HCT116 (cell line): ENCODE data around the gene NPR3. TPM values are rescaled to one million over a fixed set of nuclear protein-coding genes. Genes with fewer than 3 reads are reported as not detected.

Source experiments
- ATAC-seq: fragments of 200-7000 bp; cut with Tn5 transposase; 2 replicates; pipeline ENCODE4 v1.9.1; 2020; ENCODE audit warnings: mild to moderate bottlenecking, moderate library complexity
- BruUV-seq: library from RNA; stranded (reverse); fragments of 400-500 nt; replicated peaks from 2 replicates; lab custom pipeline; 2021; lab: Mats Ljungman, UMichigan
- CTCF ChIA-PET: fragments of 300-600 bp; sonication (Branson Sonifier 250); formaldehyde crosslinking; loops from one replicate; lab custom pipeline; 2021; ENCODE audit warnings: antibody characterized with exemption; lab: Charles Lee
- POLR2A ChIA-PET: fragments of 300-600, 350-600 bp; sonication (Branson Sonifier 250); formaldehyde crosslinking; loops from one replicate; lab custom pipeline; 2021; ENCODE audit warnings: antibody characterized with exemption; lab: Charles Lee
- RAD21 ChIA-PET, 2 experiments: fragments of 300-600 bp; sonication (Branson Sonifier 250); formaldehyde crosslinking; loops; one replicate each; lab custom pipeline; 2023; ENCODE audit warnings: low total read pairs in 2 of 2; ENCODE audit not compliant: uncharacterized antibody in 2 of 2, unreplicated experiment in 2 of 2, low non-redundant PET in 1 of 2; lab: Charles Lee
- DNase-seq: peaks from one replicate; pipeline ENCODE4 v3.0.0-alpha.2; 2010; ENCODE audit warnings: low read depth, low spot score
- H2AFZ ChIP-seq: fragments of 200-600 bp; shearing (Covaris generic), sonication (generic); 2 replicates; pipeline ENCODE4 v1.6.1; 2017; ENCODE audit warnings: low read depth, mixed run types, mixed read lengths, antibody characterized with exemption, low read length; ENCODE audit not compliant: poor library complexity, severe bottlenecking
- H3K27ac ChIP-seq: 2 replicates; pipeline ENCODE4 v1.5.1; 2012; ENCODE audit warnings: low read depth, low read length
- H3K27me3 ChIP-seq: fragments of 200-600 bp; sonication (generic); 2 replicates; pipeline ENCODE4 v1.6.1; 2016; ENCODE audit warnings: mixed run types, low read length, mixed read lengths; ENCODE audit not compliant: insufficient read depth
- H3K36me3 ChIP-seq, 2 experiments: fragments of 200-500 bp in 1 of 2; fragments of 200-600 bp in 1 of 2; sonication (Bioruptor generic) in 1 of 2; sonication (generic) in 1 of 2; 2 replicates each; pipeline versions ENCODE4 v1.5.1 to v1.6.1; 2014 to 2016; ENCODE audit warnings: low read length in 2 of 2, inconsistent platforms in 1 of 2, mixed read lengths in 1 of 2, mixed run types in 1 of 2; ENCODE audit not compliant: insufficient read depth in 2 of 2, control insufficient read depth in 1 of 2
- H3K4me1 ChIP-seq, 2 experiments: fragments of 200-600 bp in 1 of 2; sonication (generic) in 1 of 2; 2 replicates each; pipeline versions ENCODE4 v1.5.1 to v1.6.1; 2012 to 2017; ENCODE audit warnings: low read length in 2 of 2, inconsistent platforms in 1 of 2, mild to moderate bottlenecking in 1 of 2, mixed read lengths in 1 of 2, mixed run types in 1 of 2, moderate library complexity in 1 of 2; ENCODE audit not compliant: insufficient read depth in 2 of 2, control insufficient read depth in 1 of 2
- H3K4me2 ChIP-seq: fragments of 200-600 bp; sonication (generic); 2 replicates; pipeline ENCODE4 v1.6.1; 2017; ENCODE audit warnings: mixed run types, low read length, mixed read lengths
- H3K4me3 ChIP-seq, 2 experiments: fragments of 200-600 bp in 1 of 2; sonication (generic) in 1 of 2; replicated peaks in 1 of 2; 2 replicates each; pipeline ENCODE4 v1.5.1; 2011 to 2016; ENCODE audit warnings: low read length in 2 of 2, control low read depth in 1 of 2, low read depth in 1 of 2, mild to moderate bottlenecking in 1 of 2, mixed read lengths in 1 of 2, mixed run types in 1 of 2
- H3K79me2 ChIP-seq: fragments of 200-600 bp; sonication (generic); 2 replicates; pipeline ENCODE4 v1.6.1; 2017; ENCODE audit warnings: mild to moderate bottlenecking, mixed run types, low read length, moderate library complexity, mixed read lengths; ENCODE audit not compliant: insufficient read depth
- H3K9ac ChIP-seq: fragments of 200-600 bp; sonication (generic); 2 replicates; pipeline ENCODE4 v1.6.1; 2016; ENCODE audit warnings: low read length, mixed read lengths
- H3K9me2 ChIP-seq: fragments of 200-600 bp; sonication (generic), shearing (Covaris generic); 2 replicates; pipeline ENCODE4 v1.6.1; 2017; ENCODE audit warnings: mixed run types, mild to moderate bottlenecking, moderate library complexity; ENCODE audit not compliant: insufficient read depth
- H3K9me3 ChIP-seq, 2 experiments: fragments of 200-500 bp in 1 of 2; fragments of 200-600 bp in 1 of 2; sonication (Bioruptor generic) in 1 of 2; sonication (generic) in 1 of 2; 2 replicates each; pipeline ENCODE4 v1.6.1; 2014 to 2017; ENCODE audit warnings: low read length in 2 of 2, mixed read lengths in 2 of 2, inconsistent platforms in 1 of 2, low read depth in 1 of 2, mild to moderate bottlenecking in 1 of 2, mixed run types in 1 of 2, moderate library complexity in 1 of 2; ENCODE audit not compliant: control insufficient read depth in 1 of 2, insufficient read depth in 1 of 2
- H4K20me1 ChIP-seq: fragments of 200-600 bp; sonication (generic), shearing (Covaris generic); 2 replicates; pipeline ENCODE4 v1.6.1; 2017; ENCODE audit warnings: mixed run types, mild to moderate bottlenecking, moderate library complexity; ENCODE audit not compliant: insufficient read depth
- CTCF ChIP-seq, 3 experiments: fragments of 200-600 bp in 1 of 3; sonication (generic) in 1 of 3; IDR thresholded peaks in 2 of 3; conservative IDR thresholded peaks in 1 of 3; 2 replicates each; pipeline ENCODE4 v1.5.1; 2012 to 2017; ENCODE audit warnings: low read depth in 2 of 3, low read length in 2 of 3, antibody characterized with exemption in 1 of 3, borderline replicate concordance in 1 of 3, control low read depth in 1 of 3, mild to moderate bottlenecking in 1 of 3, mixed read lengths in 1 of 3, mixed run types in 1 of 3, moderate library complexity in 1 of 3; ENCODE audit not compliant: insufficient read depth in 1 of 3
- ELF1 ChIP-seq: IDR thresholded peaks from 2 replicates; pipeline ENCODE4 v1.6.1; 2012; ENCODE audit warnings: low read depth, borderline replicate concordance
- EZH2 ChIP-seq: fragments of 200-600 bp; sonication (generic); IDR thresholded peaks from 2 replicates; pipeline ENCODE4 v1.6.1; 2017; ENCODE audit warnings: antibody characterized with exemption, mixed run types
- EZH2phosphoT487 ChIP-seq: fragments of 200-600 bp; IDR thresholded peaks from 2 replicates; pipeline ENCODE4 v1.6.1; 2018; ENCODE audit warnings: antibody characterized with exemption, borderline replicate concordance
- FOSL1 ChIP-seq: IDR thresholded peaks from 2 replicates; pipeline ENCODE4 v1.6.1; 2012; ENCODE audit warnings: low read depth
- JUND ChIP-seq: IDR thresholded peaks from 2 replicates; pipeline ENCODE4 v1.6.1; 2012
- MAX ChIP-seq: IDR thresholded peaks from 2 replicates; pipeline ENCODE4 v1.6.1; 2012
- POLR2A ChIP-seq: IDR thresholded peaks from 2 replicates; pipeline ENCODE4 v1.7.0; 2011; ENCODE audit warnings: borderline replicate concordance; ENCODE audit not compliant: insufficient read depth, insufficient read length; ENCODE audit errors: extremely low read depth
- POLR2AphosphoS5 ChIP-seq: IDR thresholded peaks from 2 replicates; pipeline ENCODE4 v1.6.1; 2011; ENCODE audit warnings: mild to moderate bottlenecking, low read depth, low read length, moderate library complexity
- RAD21 ChIP-seq: IDR thresholded peaks from 2 replicates; pipeline ENCODE4 v1.6.1; 2012; ENCODE audit warnings: low read depth, mild to moderate bottlenecking
- SIN3A ChIP-seq: IDR thresholded peaks from 2 replicates; pipeline ENCODE4 v1.6.1; 2012; ENCODE audit warnings: low read depth
- SP1 ChIP-seq: IDR thresholded peaks from 2 replicates; pipeline ENCODE4 v1.6.1; 2012; ENCODE audit warnings: low read depth
- SRF ChIP-seq: IDR thresholded peaks from 2 replicates; pipeline ENCODE4 v1.6.1; 2012; ENCODE audit warnings: low read depth
- TCF7L2 ChIP-seq: IDR thresholded peaks from 2 replicates; pipeline ENCODE4 v1.7.0; 2011; ENCODE audit warnings: borderline replicate concordance, inconsistent platforms; ENCODE audit not compliant: insufficient read depth, insufficient read length; ENCODE audit errors: extremely low read depth
- ZBTB33 ChIP-seq: IDR thresholded peaks from 2 replicates; pipeline ENCODE4 v1.6.1; 2011; ENCODE audit warnings: mild to moderate bottlenecking, low read length, moderate library complexity; ENCODE audit not compliant: insufficient replicate concordance; ENCODE audit errors: extremely low read depth
- ZFX ChIP-seq: fragments of 450-650 bp; IDR thresholded peaks from 2 replicates; pipeline ENCODE4 v1.6.1; 2017
- ZNF274 ChIP-seq: fragments of 200-500 bp; sonication (Bioruptor generic); IDR thresholded peaks from 2 replicates; pipeline ENCODE4 v1.6.1; 2014; ENCODE audit warnings: mild to moderate bottlenecking, low read depth, low read length, inconsistent platforms
- intact Hi-C: fragments of 100-400 bp; cut with micrococcal nuclease; formaldehyde crosslinking; loops from 2 replicates; pipeline ENCODE4 v1.10.0; 2022
- total RNA-seq: library from RNA; stranded (reverse); gene quantifications from one replicate; pipeline ENCODE4 v1.2.1, GENCODE V29; 2021; ENCODE audit not compliant: unreplicated experiment

The NPR3 gene
- total RNA-seq, 1 experiment from 2014 or later = 0.39 TPM

GRCh38 chr5:32837211-32837610 is 126.1 kb downstream of the NPR3 start:
- intact Hi-C loops = no loop called here
- DNase-seq (no peak), ATAC-seq (no peak)
- no peak overlapping the region for H3K9ac ChIP-seq
- H3K36me3 ChIP-seq = no peaks in the 10 kb centered on the region
- CTCF ChIA-PET = no interaction called here
- H3K27ac ChIP-seq = no peak overlapping the region
- no TSS peak for BruUV-seq
- no peaks in the 10 kb centered on the region for H3K79me2 ChIP-seq
- POLR2A ChIA-PET = no interaction called here
- no peaks in the 10 kb centered on the region for H3K4me1 ChIP-seq
- H4K20me1 ChIP-seq = no peaks in the 10 kb centered on the region
- no peak overlapping the region for H3K4me2 ChIP-seq
- H3K4me3 ChIP-seq = no peak overlapping the region
- TF ChIP-seq ZNF274 (no peak), POLR2A (no peak), MAX (no peak), FOSL1 (no peak), SRF (no peak), EZH2 (no peak), ZFX (no peak), RAD21 (no peak), ELF1 (no peak), EZH2phosphoT487 (no peak), POLR2AphosphoS5 (no peak), CTCF (IDR thresholded peaks at IDR 0.05 in 2 of 3, conservative IDR thresholded peaks at IDR 0.05 in 1 of 3; ENCODE audit: borderline replicate concordance in 1 of 3, insufficient read depth in 1 of 3, low read depth in 2 of 3, low read length in 2 of 3) (no peak), ZBTB33 (no peak), SP1 (no peak), SIN3A (no peak), JUND (no peak), TCF7L2 (no peak)
- H2AFZ ChIP-seq = no peak overlapping the region
- no peaks in the 10 kb centered on the region for H3K27me3 ChIP-seq
- H3K9me3 ChIP-seq = no peaks in the 10 kb centered on the region
- RAD21 ChIA-PET = no interaction called here
- H3K9me2 ChIP-seq = no peaks in the 10 kb centered on the region
